SH-SY5Y (cell line): Measurements from ENCODE around the gene SP9.

Experiments used
- GATA2 ChIP-seq: IDR thresholded peaks from 2 replicates; pipeline ENCODE4 v1.6.1; 2011; ENCODE audit warnings: mild to moderate bottlenecking, low read depth, low read length
- GATA3 ChIP-seq: IDR thresholded peaks from 2 replicates; pipeline ENCODE4 v1.6.1; 2011; ENCODE audit warnings: low read depth, mild to moderate bottlenecking, low read length, moderate library complexity

GRCh38 chr2:174343343-174343622 is 8.5 kb downstream of the SP9 start:
- TF ChIP-seq GATA2 (no peak), GATA3 (no peak)
